HG02623 (cell line): ENCODE measurements around the gene BACH1.
"Not testable (repeated sequence)": the region's sequence is repeated elsewhere in the genome, so short reads cannot be mapped to it uniquely, and the experiment has no call there.

Source experiments
- ATAC-seq: cut with Tn5 transposase; IDR thresholded peaks from one replicate; pipeline ENCODE4 v1.9.1; 2021; ENCODE audit warnings: moderate library complexity; ENCODE audit not compliant: unreplicated experiment

Gene BACH1

DNA sequence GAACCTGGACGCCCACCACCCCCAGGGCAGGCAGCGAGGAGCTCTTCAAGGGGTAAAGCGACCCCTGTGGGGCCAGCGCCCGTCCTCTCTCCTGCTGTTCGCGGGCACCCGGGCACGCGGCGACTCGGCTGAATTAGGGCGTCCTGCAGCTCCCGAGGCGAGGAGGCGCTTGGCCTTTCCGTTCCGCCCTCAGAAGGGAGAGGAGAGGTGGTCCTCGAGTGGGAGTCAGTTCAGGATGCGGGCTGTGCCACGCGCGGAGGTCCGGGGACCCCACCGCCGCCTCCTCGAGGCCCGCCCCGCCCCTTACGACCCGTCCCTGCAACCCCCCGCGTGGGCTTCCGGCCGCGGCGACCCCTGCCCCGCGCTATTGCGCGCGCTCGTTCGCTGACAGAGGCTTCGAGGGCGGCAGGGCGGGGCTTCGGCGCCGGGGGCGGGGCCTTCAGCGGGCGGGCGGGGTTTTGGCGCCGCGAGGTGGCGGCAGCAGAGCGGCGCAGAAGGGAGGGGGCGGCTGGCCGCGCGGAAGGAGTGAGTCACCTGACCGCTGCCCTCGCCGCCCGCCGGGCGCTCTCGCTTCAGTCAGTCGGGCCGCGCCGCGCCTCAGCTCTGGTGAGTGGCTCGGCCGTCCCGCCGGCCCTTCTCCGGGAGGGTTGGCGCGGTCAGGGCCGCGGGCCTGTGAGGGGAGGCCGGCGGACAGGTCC, at the start of gene BACH1:
TSS of gene BACH1 (plus strand) at position 575 of the 698 bp plus-strand sequence. CDS start 22,359 bp downstream, outside the sequence.
- peak; percentile 49 for ATAC-seq

DNA sequence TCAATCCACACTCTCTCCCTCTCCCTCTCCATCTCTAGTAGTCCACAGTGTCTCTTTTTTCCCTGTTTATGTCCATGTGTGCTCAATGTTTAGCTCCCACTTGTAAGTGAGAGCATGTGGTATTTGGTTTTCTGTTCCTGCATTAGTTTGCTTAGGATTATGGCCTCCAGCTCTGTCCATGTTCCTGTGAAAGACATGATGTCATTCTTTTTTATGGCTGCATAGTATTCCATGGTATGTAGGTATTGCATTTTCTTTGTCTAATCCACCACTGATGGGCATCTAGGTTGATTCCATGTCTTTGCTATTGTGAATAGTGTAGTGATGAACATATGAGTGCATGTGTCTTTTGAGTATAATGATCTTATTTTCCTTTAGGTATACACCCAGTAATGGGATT, 49.4 kb upstream of the BACH1 start:
- not testable (repeated sequence) for ATAC-seq

DNA sequence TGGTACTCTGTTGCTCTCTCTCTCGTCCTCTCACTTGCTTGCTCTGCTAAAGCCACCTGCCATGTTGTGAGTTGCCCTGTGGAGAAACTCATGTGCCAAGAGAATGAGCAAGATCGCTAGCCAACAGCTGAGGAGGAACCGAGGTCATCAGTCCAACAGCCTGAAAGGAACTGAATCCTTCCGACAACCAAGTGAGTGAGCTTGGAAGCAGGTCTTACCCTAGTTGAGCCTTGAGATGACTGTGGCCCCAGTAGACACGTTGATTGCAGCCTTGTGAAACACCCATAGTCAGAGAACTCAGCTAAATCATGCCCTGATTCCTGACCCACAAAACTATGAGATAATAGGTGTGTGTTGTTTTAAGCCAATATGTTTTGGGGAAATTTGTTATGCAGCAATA, 48.1 kb upstream of the BACH1 start:
- ATAC-seq, result no peak

DNA sequence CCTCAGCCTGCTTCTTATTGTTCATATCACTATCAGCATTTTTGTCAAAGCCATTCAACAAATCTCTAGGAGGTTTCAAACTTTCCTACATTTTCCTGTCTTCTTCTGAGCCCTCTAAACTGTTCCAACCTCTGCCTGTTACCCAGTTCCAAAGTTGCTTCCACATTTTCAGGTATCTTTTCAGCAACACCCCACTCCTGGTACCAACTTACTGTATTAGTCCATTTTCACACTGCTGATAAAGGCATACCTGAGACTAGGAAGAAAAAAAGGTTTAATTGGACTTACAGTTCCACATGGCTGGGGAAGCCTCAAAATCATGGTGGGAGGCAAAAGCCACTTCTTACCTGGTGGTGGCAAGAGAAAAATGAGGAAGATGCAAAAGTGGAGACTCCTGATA, 44.9 kb upstream of the BACH1 start:
- not testable (repeated sequence) for ATAC-seq

DNA sequence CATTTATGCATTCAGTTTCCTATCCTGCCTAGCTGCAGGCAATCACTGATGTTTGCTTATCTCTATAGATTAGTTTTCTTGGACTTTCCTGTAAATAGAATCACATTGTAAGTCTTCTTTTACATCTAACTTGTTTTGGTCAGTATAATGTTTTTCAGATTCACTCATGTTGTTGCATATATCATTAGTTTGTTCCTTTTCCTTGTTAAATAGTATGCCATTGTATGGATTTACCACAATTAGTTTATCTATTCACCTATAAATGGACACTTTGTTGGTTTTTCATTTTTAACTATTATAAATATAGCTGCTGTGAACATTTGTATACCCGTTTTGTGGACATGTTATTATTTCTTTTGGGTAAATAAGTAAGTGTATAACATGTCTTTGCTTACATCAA, 44.2 kb upstream of the BACH1 start:
- ATAC-seq, result no peak

DNA sequence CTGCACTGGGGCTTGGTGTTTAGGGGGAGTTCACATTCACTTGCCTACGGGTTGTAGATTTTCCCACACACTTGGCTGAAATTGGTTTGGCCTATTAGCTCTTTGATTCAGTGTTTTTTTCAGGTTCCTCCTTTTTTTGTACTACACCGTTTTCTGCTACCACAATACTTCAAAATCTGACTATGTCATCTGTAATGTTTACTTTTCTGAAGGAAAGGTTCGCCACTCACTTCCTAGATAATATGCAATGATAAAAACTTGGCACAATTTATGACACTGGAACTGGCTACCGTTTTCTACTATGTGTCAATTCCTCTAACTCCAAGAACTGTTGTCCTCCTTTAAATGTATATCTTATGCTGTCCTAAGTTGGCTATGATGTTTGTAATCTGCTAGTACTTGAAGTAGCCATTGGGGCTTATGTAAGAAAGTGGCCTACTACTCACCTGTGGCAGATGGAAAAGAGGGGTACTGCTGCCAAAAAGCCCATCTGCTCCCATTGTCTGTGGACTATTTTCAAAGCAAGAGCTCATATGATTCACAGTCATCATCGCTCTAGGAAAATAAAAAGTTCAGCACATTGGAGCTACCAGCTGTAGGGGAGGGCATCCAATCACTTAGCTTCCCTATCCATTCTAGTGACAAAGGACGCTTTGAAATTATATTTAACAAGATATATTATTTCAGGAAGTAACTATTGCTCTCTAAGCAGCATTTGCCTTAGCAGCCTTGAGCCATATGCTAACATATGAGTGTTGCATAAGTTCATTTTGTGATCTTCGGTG, 42.4 kb upstream of the BACH1 start:
- no peak for ATAC-seq

DNA sequence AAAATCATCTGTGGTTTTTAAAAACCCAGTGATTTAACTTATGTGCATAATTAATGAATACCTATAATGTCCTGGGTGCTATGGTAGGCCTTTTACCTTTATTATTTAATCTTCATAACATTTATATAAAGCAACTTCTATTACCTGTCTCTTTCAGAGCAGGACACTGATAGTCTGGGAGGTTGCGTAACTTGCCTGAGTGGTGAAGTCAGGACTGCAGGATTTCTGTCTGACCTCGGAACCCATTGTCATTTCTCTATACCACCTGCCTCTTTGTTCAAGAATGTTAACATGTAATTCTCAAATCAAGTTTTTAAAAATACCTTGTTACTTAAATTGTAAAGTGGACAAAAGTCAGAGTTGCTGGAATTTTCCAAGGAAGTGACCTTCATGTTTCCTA, 41.0 kb upstream of the BACH1 start:
- ATAC-seq, result no peak

DNA sequence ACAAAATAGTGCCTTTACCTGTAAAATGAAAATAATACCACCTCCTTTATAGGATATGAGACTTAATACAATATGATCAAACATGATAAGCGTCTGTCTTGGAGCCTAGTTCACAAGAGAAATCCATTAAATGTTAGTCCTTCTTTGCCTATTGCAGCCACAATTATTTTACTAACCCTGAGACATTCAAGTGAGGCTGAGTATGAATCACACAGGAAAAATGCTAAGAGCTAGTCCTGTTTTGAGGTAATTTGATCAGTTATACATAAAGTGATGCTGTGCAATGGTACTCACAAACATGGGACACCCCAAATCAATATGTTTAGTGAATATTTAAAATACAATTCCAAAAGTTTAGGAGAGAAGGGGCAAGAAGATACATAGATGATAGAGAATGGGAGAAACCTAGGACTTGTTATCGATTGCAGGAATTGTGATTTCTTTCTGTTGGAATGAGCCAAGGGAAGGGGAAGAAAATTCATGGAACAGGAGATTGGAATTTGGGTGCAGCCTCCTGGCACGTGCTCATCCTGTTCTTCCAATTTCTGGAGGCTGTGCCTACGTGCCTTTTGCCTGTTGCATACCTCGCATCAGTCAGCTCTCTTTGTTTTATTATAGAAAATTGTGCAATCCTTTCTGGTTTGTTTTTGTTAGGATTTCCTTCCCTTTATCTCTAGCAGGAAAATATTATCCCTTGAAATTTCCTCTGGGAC, 39.9 kb upstream of the BACH1 start:
- no peak for ATAC-seq

DNA sequence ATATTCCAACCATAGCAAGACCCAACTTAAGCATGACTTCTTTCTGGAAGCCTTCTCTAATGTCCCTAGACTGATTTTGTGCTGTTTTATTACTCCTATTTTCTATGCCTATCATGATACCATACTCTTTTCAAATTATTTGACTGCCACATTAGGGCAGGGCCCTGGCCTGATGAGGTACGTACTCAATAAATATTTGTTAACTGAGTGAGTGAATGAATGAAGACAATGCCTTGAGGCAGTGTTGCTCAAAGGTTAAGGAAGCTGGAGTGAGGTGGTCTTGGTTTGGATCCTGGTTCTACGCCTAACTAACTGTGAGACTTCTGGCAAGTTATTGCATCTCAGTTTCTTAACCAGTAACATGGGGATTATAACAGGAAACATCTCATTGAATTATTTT, 38.3 kb upstream of the BACH1 start:
- no peak for ATAC-seq

DNA sequence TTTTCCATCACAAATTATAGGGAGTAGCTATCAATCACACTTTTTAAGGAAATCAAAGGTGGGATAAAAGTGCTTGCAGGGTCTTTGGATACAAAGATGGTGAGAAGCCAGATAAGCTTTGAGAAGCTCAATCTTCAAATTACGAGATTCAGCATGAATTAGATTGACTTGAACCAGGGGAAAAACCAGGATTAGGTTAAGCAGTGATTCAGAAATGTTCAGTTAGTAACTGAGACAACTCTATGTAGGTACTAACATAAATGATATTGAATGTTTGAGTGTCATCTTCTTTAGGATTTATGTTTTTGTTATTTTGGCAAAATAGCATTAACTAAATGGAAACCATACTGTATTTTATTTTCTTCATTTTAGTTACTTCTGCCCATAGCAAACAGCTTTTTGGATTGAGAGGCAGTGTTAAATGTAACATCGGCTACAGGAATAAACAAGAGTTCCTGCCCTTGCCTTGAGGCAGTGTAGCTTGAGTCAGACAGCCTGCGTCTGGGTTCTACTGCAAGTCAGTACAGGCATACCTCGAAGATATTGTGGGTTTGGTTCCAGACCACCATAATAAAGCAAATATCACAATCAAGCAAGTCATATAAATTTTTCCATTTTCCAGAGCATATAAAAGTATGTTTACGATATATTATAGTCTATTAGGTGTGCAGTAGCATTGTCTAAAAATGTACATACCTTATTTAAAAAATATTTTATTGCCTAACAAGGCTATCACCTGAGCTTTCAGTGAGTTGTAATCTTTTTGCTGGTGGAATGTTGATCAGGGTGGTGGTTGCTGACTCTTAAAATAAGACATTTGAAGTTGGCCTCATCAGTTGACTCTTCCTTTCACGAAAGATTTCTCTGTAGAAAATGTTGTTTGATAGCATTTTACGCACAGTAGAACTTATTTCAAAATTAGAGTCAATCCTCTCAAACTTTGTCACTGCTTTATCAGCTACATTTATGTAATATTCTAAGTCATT, 36.9 kb upstream of the BACH1 start:
- no peak for ATAC-seq

DNA sequence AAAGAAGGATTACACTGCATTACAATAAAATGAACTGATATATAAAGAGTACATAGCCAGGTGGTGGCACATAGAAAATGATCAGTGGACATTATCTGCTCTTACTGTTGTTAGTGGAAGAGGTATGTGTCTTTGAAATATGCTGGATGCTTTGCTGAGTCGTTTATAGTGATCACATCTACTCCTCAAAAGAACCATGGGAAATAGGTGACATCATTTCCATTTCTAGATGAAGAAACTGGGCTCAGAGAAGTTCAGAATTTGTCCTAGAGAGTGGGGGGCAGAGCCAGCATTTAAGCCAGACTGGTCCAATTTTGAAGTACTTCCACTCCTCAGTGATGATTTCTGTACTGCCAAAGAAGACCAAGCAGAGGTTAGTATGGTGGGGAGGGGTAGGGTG, 34.0 kb upstream of the BACH1 start:
- ATAC-seq, result no peak

DNA sequence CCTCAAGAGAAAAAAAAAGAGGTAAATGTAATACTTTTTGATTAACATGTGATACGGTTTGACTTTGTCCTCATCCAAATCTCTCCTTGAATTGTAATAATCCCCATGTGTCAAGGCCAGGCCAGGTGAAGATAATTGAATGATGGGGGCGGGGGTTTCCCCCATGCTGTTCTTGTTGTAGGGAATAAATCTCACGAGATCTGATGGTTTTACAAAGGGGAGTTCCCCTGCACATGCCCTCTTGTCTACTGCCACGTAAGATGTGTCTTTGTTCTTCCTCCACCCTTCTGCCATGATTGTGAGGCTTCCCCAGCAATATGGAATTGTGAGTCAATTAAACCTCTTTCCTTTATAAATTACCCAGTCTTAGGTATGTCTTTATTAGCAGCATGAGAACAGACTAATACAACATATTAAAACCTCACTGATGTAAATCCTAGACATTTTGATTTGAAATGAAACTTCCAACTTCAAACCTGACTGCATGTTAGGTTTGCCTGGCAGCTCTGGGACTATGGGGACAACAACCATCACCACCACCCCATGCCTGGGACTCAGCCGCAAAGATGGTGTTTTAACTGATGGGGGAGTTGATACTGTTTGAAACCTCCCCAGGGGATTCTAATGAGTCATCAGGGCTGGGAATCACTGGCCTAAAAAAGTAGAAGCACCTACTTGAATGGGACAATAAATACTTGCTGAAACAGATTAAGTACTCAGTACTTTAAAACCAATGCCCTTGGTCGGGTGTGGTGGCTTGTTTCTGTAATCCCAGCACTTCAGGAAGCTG, 32.8 kb upstream of the BACH1 start:
- ATAC-seq, result no peak

DNA sequence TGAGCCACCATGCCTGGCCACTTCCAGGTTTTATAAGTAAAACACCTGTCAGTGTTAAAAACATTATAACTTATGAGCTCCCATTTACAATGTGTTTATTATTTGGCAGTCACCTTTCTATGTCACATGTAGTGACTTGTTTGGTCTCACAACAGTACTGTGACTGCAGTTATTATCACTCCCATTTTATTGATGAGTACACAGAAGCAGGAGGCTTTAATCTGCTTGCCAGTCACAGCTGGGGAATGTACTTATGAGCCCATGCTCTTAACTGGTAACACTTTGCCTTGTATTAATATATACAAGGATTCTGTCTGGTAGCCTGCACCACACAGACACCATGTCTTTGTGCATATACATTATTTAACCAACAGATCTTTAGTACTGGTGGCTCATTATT, 31.1 kb upstream of the BACH1 start:
- ATAC-seq, result no peak

DNA sequence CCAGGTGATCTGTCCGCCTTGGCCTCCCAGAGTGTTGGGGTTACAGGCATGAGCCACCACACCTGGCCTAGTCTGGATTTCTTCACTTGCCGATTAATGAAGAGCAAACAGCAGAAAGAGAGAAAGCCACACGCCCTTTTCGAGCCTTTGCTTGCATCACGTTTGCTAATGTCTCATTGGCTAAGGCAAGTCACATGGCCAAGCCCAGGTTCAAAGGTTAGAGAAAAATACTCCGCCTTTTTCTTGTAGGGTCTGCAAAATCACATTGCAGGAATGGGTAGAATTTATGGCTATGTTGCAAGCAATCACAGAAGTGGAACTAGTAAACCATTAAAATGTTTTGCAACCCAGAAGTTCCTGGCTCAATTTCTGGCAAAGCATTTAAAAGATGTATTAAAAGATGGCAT, 26.8 kb upstream of the BACH1 start:
- no peak for ATAC-seq

DNA sequence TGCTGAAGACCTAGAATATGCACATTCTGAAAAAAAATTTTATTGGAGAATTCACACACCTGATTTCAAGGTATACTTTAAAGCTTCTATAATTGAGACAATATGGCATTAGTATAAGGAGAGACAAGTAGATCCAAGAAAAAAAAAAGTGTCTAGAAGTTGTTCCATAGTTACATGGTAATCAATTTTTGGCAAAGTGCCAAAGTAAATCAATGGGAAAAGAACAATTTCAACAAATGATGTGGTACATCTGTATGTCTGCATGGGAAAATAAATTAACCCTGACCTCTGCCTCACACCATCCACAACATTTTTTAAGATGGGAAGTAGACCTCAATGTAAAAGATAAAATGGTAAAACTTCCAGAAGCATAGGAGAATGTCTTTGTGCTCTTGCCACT, 21.3 kb upstream of the BACH1 start:
- no peak for ATAC-seq

DNA sequence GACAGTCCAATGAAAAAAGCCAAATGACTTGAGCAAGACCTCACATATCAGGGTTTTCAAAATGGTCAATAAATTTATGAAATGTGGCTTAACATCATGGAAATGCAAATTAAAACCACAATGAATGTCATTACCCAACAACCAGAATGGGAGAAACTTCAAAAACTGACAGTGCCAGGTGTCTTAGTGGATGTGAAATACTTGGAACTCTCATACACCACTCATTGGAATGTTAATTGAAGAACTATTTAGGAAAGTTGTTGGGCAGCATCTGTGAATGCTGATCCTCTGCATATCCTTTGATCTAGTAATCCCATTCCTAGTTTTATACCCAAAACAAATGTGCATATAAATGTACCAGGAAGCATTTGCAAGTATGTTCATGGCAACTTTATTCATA, 19.2 kb upstream of the BACH1 start:
- ATAC-seq, result no peak

DNA sequence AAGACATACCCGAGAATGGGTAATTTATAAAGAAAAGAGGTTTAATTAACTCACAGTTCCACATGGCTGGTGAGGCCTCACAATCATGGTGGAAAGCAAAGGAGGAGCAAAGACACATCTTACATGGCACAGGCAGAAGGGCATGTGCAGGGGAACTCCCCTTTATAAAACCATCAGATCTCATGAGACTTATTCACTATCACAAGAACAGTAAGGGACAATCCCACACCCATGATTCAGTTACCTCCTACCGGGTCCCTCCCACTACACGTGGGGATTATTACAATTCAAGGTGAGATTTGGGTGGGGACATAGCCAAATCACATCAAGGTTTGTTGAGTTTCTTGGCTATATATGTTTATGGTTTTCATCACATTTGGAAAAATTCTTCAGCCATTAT, 16.9 kb upstream of the BACH1 start:
- not testable (repeated sequence) for ATAC-seq

DNA sequence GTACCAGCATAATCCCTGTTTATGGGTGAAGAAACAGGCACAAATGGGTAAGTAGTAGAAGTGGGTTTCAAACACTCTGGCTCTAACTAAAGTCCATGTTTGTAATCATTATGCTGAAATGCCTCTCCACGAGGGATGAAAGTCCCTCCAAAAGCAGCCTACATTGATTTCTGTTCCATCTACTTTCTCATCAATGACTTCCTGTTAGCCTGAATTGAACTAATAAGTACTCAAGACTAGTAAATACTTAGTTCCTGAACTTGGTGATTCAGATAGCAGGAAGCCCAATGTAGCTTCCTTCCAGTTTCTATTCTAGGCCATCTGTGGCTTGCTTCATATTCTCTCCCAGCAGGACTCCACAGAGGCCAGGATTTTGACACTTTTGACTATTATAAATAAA, 11.3 kb upstream of the BACH1 start:
- no peak for ATAC-seq

DNA sequence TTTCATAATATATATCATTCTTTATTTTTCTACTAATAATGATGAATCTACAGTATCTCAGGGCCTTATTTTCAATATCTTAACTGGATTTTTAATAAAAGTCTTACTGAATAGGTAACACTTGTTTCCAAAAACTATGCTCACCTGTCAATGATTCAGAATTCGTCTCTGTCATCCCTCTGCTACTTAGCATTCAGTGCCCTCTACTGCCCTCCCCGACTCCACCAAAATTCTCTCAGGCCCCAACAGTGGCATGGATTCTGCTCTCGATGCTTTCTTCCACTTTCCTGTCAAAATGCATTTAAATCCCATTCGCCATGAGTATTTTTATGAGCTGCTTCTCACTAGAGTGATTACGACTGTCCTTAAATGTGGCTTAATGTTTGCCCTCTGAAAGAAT, 10.5 kb upstream of the BACH1 start:
- ATAC-seq, result no peak

DNA sequence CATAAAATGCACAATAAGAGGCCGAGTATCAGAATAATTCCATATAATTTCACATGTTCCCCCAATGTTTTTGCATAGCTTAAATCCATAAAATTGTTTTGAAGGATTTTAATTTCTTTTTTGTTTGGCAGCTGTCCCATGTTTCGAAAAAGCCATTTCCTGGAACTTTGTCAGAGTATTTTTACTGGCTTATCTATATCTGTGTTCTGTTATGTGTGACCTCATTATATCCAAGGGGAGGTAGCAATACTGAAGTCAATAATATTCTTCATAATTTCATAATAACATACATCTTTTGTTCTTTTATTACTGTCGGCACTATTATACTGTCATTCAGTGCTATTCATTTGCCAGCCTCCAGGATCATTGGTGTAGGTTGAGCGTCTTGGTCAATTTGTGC, 9.4 kb upstream of the BACH1 start:
- no peak for ATAC-seq
